HTERT RPE-1 (cell line): ENCODE measurements around the gene NEK8.

ENCODE experiments used
- in situ Hi-C: fragments of 300-500 bp; cut with MboI; formaldehyde crosslinking; loops from 4 replicates; pipeline ENCODE4 v1.14.3; 2020; ENCODE audit warnings: low sequenced_read_pairs

Gene NEK8

GRCh38 chr17:28743243-28744103 lies 14.9 kb downstream of the NEK8 start, which contains the start of gene TRAF4:
Gene TRAF4, plus strand, starts transcription at chr17:28744011. Its CDS starts 102 bp downstream, at chr17:28744113.
- in situ Hi-C loops, result no loop called here

GRCh38 chr17:28744104-28744971 lies 15.8 kb downstream of the NEK8 start:
- in situ Hi-C loops, result no loop called here

DNA sequence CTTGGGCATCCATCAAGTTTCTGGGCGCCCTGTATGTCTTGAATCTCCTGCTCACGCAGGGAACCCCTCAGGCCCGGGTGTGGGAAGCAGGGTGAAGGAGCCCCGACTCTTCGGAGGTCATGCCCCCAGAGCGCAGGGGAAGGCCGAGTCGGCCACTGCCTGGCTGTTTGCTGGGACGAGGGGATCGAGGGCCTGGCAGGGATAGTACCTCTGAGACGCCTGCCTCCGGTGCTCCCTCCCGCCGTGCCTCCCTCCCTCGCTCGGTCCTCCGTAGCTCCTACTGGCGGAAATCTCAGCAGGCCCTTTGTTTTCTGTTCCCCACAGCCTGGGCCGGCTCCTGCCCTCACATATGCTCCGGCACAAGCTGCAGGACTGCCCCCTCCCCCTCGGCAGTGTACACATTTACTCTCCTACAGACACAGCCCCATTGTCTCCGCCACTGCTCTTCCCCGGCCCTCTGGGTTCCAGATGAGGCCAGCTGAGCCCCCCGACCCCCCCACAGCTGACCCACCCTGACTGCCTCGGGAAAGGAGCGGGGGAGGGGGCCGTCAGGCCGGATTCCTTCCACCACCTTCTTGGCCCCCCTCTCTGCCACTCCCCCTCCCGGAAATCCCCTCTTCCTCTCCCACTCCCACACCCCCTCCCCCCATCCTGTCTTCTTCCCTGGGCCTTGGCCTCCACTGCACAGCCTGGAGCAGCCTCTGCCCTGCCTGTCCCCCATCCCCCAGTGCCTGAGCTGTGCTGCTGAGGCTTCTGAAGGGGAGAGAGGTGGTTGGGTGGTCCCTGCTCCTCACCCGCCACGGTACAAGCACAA lies 16.6 kb downstream of the NEK8 start:
- in situ Hi-C loops, result no loop called here

DNA sequence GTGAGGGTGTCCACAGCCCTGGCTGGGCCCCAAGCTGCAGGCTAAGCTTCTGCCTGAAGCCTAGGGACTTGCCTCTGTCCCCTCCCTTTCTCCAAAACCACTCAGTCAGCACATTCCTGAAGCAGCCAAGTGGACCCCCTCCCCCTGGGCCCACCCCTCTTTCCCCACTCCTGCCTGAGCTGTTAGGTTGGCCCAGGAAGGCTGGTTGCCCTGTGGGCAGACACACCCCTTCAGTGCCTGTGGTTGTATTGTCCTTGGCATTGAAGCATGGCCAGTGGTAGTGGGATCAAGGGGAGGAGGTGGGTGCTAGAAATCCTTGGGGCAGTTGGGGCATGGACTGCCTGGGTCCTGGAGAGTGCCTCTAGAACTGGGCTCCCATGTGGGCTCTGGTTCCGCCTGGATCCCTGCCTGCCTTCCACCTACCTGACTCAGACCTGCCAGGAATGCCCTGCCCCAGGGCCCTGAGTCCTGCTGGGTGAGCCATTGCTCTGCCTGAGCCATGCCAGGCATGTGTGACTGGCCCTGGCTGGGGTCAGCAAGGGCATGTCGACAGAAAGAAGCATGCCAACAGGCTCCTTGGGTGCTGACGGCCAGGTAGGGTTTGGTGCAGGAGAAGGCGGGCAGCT lies 17.3 kb downstream of the NEK8 start:
- in situ Hi-C loops, result no loop called here

GRCh38 chr17:28746611-28747050 lies 18.0 kb downstream of the NEK8 start:
- in situ Hi-C loops, result no loop called here

- in situ Hi-C loops, result no loop called here
Observed at GRCh38 chr17:28747051-28747691, 18.6 kb downstream of the NEK8 start.

DNA sequence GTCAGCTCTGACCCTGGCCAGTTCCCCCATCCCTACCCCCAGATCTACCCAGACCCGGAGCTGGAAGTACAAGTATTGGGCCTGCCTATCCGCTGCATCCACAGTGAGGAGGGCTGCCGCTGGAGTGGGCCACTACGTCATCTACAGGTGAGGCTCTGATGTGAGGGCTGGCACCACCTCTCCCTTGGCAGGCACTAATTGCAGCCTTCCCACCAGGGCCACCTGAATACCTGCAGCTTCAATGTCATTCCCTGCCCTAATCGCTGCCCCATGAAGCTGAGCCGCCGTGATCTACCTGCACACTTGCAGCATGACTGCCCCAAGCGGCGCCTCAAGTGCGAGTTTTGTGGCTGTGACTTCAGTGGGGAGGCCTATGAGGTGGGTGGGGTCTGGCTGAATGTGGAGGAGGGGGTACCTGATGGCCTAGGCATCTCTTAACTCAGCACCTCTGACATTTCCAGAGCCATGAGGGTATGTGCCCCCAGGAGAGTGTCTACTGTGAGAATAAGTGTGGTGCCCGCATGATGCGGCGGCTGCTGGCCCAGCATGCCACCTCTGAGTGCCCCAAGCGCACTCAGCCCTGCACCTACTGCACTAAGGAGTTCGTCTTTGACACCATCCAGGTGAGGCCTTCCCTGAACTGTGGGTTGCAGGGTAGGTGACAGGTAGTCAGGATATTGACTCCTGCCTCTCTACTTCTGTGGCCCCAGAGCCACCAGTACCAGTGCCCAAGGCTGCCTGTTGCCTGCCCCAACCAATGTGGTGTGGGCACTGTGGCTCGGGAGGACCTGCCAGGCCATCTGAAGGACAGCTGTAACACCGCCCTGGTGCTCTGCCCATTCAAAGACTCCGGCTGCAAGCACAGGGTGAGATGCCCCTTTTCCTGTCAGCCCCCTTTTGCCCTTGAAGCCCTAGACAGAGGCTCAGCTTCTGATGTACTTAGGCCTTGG lies 19.5 kb downstream of the NEK8 start:
- in situ Hi-C loops, result no loop called here

GRCh38 chr17:28748852-28749515 lies 20.4 kb downstream of the NEK8 start:
- in situ Hi-C loops, result no loop called here

- in situ Hi-C loops, result no loop called here
Observed at GRCh38 chr17:28749516-28750177, 21.1 kb downstream of the NEK8 start.

- in situ Hi-C loops, result no loop called here
Observed at GRCh38 chr17:28750178-28751047, 21.8 kb downstream of the NEK8 start.

GRCh38 chr17:28751600-28752366 lies 23.2 kb downstream of the NEK8 start:
- in situ Hi-C loops, result no loop called here

DNA sequence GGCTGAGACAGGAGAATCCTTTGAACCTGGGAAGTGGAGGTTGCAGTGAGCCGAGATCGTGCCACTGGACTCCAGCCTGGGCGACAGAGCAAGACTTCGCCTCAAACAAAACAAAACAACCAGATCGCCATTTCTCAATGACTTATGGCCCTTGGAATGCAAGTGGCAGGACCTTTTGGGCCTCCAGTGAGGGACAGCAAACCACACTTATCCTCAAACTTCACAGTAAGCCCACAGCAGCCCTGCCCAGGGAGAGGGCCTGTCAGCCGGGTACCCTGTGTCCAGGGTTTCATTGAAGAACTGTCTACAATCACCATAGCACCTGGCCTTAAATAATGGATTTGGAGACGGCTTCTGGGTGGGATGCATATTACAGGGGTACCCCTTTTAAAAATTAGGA lies 26.9 kb downstream of the NEK8 start:
- in situ Hi-C loops, result no loop called here

- in situ Hi-C loops, result no loop called here
Observed at GRCh38 chr17:28756049-28756804, 27.6 kb downstream of the NEK8 start.

- in situ Hi-C loops, result no loop called here
Observed at GRCh38 chr17:28758411-28759121, 30.0 kb downstream of the NEK8 start.
